A549 treated with CORT108297 at 1 μM for 4 hours (cell line): Measurements from ENCODE around the gene OR51B6. TPM values are rescaled to one million over a fixed set of nuclear protein-coding genes. Genes with fewer than 3 reads are reported as not detected.

ENCODE experiments used
- total RNA-seq: library from RNA; stranded (reverse); fragments of 200-300 nt; extraction: Qiagen RNA extraction; gene quantifications from 5 replicates; pipeline ENCODE4 v1.2.3, GENCODE V29; 2022

OR51B6 gene, protein sequence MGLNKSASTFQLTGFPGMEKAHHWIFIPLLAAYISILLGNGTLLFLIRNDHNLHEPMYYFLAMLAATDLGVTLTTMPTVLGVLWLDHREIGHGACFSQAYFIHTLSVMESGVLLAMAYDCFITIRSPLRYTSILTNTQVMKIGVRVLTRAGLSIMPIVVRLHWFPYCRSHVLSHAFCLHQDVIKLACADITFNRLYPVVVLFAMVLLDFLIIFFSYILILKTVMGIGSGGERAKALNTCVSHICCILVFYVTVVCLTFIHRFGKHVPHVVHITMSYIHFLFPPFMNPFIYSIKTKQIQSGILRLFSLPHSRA
- not detected in 5 replicates for total RNA-seq

DNA sequence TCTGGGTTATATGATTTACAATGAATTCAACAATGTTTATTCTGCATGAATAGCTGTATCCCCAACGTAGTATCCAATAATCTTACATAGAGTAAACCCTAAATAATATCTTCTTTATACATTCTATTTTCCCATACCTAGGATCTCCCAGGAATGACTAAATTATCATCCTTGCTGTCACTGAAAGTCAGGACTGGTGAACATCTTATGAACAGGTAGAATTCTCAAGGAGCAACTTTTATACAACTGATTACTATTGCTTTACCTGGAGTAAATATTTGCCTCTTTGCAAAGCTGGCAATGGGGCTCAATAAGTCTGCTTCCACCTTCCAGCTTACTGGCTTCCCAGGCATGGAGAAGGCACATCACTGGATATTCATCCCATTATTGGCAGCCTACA, at the start of gene OR51B6:
Gene OR51B6 (plus strand): TSS at position 301 of the 400 bp plus-strand sequence. CDS start 0 bp downstream, at position 301.

DNA sequence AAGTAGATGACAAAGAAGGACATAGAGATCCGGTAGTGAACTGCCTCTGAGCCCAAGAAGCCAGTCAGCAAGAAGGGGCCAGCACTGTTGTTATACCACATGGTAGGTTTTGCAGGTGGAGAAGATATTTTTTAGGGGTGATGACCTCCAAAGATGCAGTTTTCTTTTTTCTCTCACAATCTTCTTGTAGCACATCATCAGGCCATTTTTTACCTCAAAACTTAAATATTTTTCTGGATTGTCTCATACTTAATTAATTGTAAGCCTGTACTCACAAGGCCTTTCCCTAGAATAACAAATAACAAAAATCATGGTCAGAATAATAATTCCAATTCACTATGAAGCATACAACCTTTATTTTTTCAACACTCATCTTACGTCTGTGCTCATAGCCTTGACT, 49.5 kb upstream of the OR51B6 start, which contains the start of gene OR51B4:
Gene OR51B4 (minus strand): TSS at position 101 of the 400 bp plus-strand sequence. CDS start 0 bp downstream, at position 101.

DNA sequence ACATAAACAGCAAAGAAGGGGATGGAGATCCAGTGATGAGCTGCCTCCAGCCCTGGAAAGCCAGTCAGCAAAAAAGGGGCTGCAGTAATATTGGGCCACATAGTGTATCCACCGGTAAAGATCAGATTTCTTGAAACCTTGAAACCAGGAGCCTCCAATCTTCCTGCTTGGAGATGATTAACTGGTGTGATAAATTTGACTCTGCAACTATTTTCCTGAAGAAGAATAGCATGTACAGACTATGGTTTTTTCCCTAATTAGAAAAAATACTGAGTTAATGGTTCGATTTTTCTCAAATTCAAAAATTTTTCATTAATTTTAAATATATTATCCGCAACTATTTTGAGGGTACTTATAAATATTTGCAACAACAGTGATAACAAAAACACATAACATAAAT, 27.1 kb upstream of the OR51B6 start, which contains the start of gene OR51B2:
Gene OR51B2 (minus strand): TSS at position 101 of the 400 bp plus-strand sequence. CDS start 0 bp downstream, at position 101.

DNA sequence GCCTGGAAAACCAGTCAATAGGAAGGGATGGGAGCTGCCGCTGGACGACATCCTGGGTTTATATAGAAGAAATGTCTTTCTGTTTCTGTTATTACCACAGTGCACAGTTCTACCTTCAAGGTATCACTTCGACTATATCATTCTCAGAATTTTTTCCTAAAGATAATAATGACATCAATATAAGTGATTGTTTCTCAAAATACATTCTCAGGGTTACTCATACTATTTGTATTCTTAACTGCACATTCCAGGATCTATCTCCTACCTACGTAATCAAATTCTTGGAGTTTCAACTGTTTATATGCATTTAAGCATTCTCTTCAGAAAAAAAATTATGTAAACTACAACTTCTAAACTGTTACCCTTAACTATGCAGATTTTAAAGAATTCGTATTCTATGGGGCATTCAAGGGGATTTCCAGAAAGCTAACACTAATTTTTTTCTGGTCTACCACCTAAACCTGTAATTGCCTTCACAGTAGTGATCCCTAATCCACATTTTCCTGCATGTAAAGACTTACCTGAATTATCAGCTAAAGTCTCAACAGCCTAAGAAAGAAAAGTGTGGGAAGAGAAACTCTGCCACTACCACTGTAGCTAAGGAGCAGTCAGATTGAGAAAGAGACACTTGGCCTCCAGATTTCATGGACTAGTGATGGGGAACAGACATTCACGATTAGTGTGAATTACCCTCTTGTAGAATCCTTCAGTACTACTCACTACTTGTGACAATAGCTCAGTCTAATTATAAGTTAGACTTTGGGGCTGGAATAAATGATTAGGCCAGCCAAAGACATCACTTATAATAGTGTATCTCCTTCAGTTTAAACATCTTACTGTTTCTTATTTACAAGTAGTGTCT, 7.6 kb upstream of the OR51B6 start, which contains the start of gene OR51B5:
Gene OR51B5 (minus strand): TSS at position 51 of the 862 bp plus-strand sequence. CDS start 0 bp downstream, at position 51.

DNA sequence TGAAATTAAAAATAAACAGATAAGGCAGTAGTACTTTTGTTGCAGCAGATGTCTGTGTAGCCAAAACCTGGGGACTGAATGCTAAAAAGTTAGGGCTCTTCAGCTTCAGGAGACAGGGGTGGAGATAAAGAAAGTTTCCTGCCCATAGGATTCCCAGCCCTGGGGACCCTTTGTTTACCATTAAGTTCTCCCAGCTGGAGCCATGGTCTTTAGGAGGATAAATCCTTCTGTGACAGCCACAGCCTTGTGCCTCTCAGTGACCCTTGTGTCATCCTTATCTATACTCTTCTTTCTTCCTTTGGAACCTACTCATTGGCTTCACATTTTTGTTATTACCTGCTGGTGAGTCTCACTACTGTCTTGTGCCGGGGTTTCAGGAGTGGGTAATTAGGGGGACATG, 32.3 kb downstream of the OR51B6 start, which contains the start of gene OR51M1:
Gene OR51M1 (plus strand): TSS at position 237 of the 400 bp plus-strand sequence. CDS start 5,587 bp downstream, outside the sequence.

Other genes starting within 250 kb of the OR51B6 start
- not detected in 5 replicates for gene OR52A5, start 213.2 kb upstream of the OR51B6 start, total RNA-seq
- gene OR52A1, start 196.8 kb upstream of the OR51B6 start, total RNA-seq: not detected in 5 replicates
- not detected in 5 replicates for gene OR51V1, start 150.8 kb upstream of the OR51B6 start, total RNA-seq
- not detected in 5 replicates for gene HBB, start 124.4 kb upstream of the OR51B6 start, total RNA-seq
- gene HBD, start 117.0 kb upstream of the OR51B6 start, total RNA-seq: not detected in 5 replicates
- not detected in 5 replicates for gene HBG1, start 101.7 kb upstream of the OR51B6 start, total RNA-seq
- gene HBG2, start 96.7 kb upstream of the OR51B6 start, total RNA-seq: not detected in 5 replicates
- gene HBE1, start 81.6 kb upstream of the OR51B6 start, total RNA-seq: 0.15 to 0.29 TPM (median 0.21 TPM) in 3 of 5 replicates, not detected in the others
- gene OR51B4, start 49.6 kb upstream of the OR51B6 start, total RNA-seq: not detected in 5 replicates
- not detected in 5 replicates for gene OR51B2, start 27.2 kb upstream of the OR51B6 start, total RNA-seq
- gene OR51B5, start 8.0 kb upstream of the OR51B6 start, total RNA-seq: not detected in 5 replicates
- gene OR51M1, start 32.3 kb downstream of the OR51B6 start, total RNA-seq: not detected in 5 replicates
- gene OR51Q1, start 70.6 kb downstream of the OR51B6 start, total RNA-seq: not detected in 5 replicates
- gene OR51I1, start 90.0 kb downstream of the OR51B6 start, total RNA-seq: not detected in 5 replicates
- not detected in 5 replicates for gene OR51I2, start 97.8 kb downstream of the OR51B6 start, total RNA-seq
- not detected in 5 replicates for gene OR52D1, start 137.2 kb downstream of the OR51B6 start, total RNA-seq
- not detected in 5 replicates for gene UBQLN3, start 158.4 kb downstream of the OR51B6 start, total RNA-seq
- gene UBQLNL, start 165.2 kb downstream of the OR51B6 start, total RNA-seq: 0.04 TPM in 1 of 5 replicates, not detected in the others
- not detected in 5 replicates for gene OR52H1, start 197.0 kb downstream of the OR51B6 start, total RNA-seq
- gene OR52B6, start 229.4 kb downstream of the OR51B6 start, total RNA-seq: not detected in 5 replicates
- 10.4 to 13.1 TPM (median 12.8 TPM) in 5 replicates for gene TRIM6, start 245.1 kb downstream of the OR51B6 start, total RNA-seq